Neural progenitor cell (in vitro differentiated cells): Measurements from ENCODE around the gene PTPRK. TPM values are rescaled to one million over a fixed set of nuclear protein-coding genes. Genes with fewer than 3 reads are reported as not detected.

Source experiments
- DNase-seq: peaks from one replicate; pipeline ENCODE4 v3.0.0-alpha.2; 2016; ENCODE audit warnings: low spot score
- H2AFZ ChIP-seq: fragments of 200-600 bp; sonication (generic); replicated peaks from 2 replicates; pipeline ENCODE4 v1.6.1; 2016; ENCODE audit warnings: antibody characterized with exemption
- H3F3A ChIP-seq: fragments of 200-600 bp; sonication (generic); 2 replicates; pipeline ENCODE4 v1.6.1; 2016; ENCODE audit warnings: antibody characterized with exemption, low read depth
- H3K27ac ChIP-seq: fragments of 200-600 bp; sonication (generic); 2 replicates; pipeline ENCODE4 v1.5.1; 2016; ENCODE audit warnings: mild to moderate bottlenecking
- H3K27me3 ChIP-seq: fragments of 200-600 bp; sonication (generic); 2 replicates; pipeline ENCODE4 v1.6.1; 2016; ENCODE audit warnings: mild to moderate bottlenecking, moderate library complexity
- H3K36me3 ChIP-seq: fragments of 200-600 bp; sonication (generic); 2 replicates; pipeline ENCODE4 v1.5.1; 2016
- H3K4me1 ChIP-seq: fragments of 200-600 bp; sonication (generic); 2 replicates; pipeline ENCODE4 v1.6.1; 2016; ENCODE audit warnings: mixed run types
- H3K4me2 ChIP-seq: fragments of 200-600 bp; sonication (generic); 2 replicates; pipeline ENCODE4 v1.6.1; 2016
- H3K4me3 ChIP-seq: fragments of 200-600 bp; sonication (generic); 2 replicates; pipeline ENCODE4 v1.5.1; 2016
- H3K79me2 ChIP-seq: fragments of 200-600 bp; sonication (generic); 2 replicates; pipeline ENCODE4 v1.6.1; 2016; ENCODE audit warnings: low read depth
- H3K9ac ChIP-seq: fragments of 200-600 bp; sonication (generic); 2 replicates; pipeline ENCODE4 v1.6.1; 2016
- H3K9me3 ChIP-seq: fragments of 200-600 bp; sonication (generic); 2 replicates; pipeline ENCODE4 v1.5.1; 2016; ENCODE audit warnings: low read depth
- H4K20me1 ChIP-seq: fragments of 200-600 bp; sonication (generic); 2 replicates; pipeline ENCODE4 v1.6.1; 2016; ENCODE audit warnings: low read depth
- H3K27ac Mint-ChIP-seq: 3 replicates; pipeline ENCODE4 v1.8.0; 2021; ENCODE audit warnings: mixed read lengths
- H3K27me3 Mint-ChIP-seq: 2 replicates; pipeline ENCODE4 v1.8.0; 2022; ENCODE audit warnings: low read depth, mild to moderate bottlenecking, inconsistent platforms, moderate library complexity, mixed read lengths; ENCODE audit not compliant: insufficient read depth
- H3K36me3 Mint-ChIP-seq: 3 replicates; pipeline ENCODE4 v1.8.0; 2021; ENCODE audit warnings: mixed read lengths
- H3K4me1 Mint-ChIP-seq: 3 replicates; pipeline ENCODE4 v1.8.0; 2021; ENCODE audit warnings: mixed read lengths
- H3K4me3 Mint-ChIP-seq: 3 replicates; pipeline ENCODE4 v1.8.0; 2021; ENCODE audit warnings: mild to moderate bottlenecking, moderate library complexity, mixed read lengths
- H3K9me3 Mint-ChIP-seq: 3 replicates; pipeline ENCODE4 v1.8.0; 2020; ENCODE audit warnings: mixed read lengths
- EZH2 ChIP-seq: fragments of 200-600 bp; sonication (generic); IDR thresholded peaks from 2 replicates; pipeline ENCODE4 v1.6.1; 2017; ENCODE audit warnings: antibody characterized with exemption, mild to moderate bottlenecking, moderate library complexity
- EZH2phosphoT487 ChIP-seq: fragments of 200-600 bp; sonication (generic); IDR thresholded peaks from 2 replicates; pipeline ENCODE4 v1.6.1; 2017; ENCODE audit warnings: antibody characterized with exemption
- total RNA-seq: library from RNA; depleted of rRNA; stranded (reverse); fragments of >200 nt; gene quantifications from 2 replicates; pipeline ENCODE4 v1.2.3, GENCODE V29; 2015; ENCODE audit warnings: low replicate concordance
- TF ChIP-seq, protein P1 (sequence below): fragments of 200-600 bp; sonication (generic); IDR thresholded peaks from 2 replicates; pipeline ENCODE4 v1.5.1; 2017; ENCODE audit warnings: antibody characterized with exemption, mild to moderate bottlenecking

PTPRK gene
- total RNA-seq, 1 donor from 2014 or later = 35.0 TPM

DNA sequence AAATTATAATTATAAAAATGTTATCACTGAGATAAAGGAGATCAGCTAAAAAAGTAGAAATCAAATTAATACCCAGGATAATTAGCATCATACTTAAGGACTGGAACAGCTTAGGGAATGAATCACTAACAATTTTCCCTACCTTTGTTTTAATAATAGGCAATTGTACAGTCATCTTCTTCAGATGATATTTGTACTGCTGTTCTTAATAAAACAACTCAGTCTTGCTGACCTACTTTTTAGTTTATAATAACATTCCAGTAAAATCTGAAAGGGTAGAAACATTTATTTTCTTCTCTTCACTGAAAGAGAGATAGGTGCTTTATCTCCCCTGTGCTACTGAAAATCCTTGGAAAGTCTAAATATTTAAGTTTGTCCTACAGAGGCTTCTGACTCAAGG lies 348.3 kb downstream of the PTPRK start:
- H3K27me3 Mint-ChIP-seq = no peaks in the 10 kb centered on the region
- no peaks in the 10 kb centered on the region for H3K79me2 ChIP-seq
- H3K9me3 Mint-ChIP-seq = no peaks in the 10 kb centered on the region
- H3K9me3 ChIP-seq = no peaks in the 10 kb centered on the region
- H3K4me2 ChIP-seq = no peak overlapping the region
- H2AFZ ChIP-seq = no peak overlapping the region
- H3K27ac ChIP-seq = no peak overlapping the region
- no peak overlapping the region for H3K4me3 ChIP-seq
- no peaks in the 10 kb centered on the region for H4K20me1 ChIP-seq
- H3K4me1 ChIP-seq = no peaks in the 10 kb centered on the region
- no peaks in the 10 kb centered on the region for H3F3A ChIP-seq
- TF ChIP-seq, protein P1, sequence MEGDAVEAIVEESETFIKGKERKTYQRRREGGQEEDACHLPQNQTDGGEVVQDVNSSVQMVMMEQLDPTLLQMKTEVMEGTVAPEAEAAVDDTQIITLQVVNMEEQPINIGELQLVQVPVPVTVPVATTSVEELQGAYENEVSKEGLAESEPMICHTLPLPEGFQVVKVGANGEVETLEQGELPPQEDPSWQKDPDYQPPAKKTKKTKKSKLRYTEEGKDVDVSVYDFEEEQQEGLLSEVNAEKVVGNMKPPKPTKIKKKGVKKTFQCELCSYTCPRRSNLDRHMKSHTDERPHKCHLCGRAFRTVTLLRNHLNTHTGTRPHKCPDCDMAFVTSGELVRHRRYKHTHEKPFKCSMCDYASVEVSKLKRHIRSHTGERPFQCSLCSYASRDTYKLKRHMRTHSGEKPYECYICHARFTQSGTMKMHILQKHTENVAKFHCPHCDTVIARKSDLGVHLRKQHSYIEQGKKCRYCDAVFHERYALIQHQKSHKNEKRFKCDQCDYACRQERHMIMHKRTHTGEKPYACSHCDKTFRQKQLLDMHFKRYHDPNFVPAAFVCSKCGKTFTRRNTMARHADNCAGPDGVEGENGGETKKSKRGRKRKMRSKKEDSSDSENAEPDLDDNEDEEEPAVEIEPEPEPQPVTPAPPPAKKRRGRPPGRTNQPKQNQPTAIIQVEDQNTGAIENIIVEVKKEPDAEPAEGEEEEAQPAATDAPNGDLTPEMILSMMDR = no peak
- no peaks in the 10 kb centered on the region for H3K4me1 Mint-ChIP-seq
- H3K4me3 Mint-ChIP-seq = no peak overlapping the region
- H3K27me3 ChIP-seq = no peaks in the 10 kb centered on the region
- no peaks in the 10 kb centered on the region for H3K36me3 Mint-ChIP-seq
- no peak overlapping the region for H3K27ac Mint-ChIP-seq
- no peak for DNase-seq
- H3K36me3 ChIP-seq = no peaks in the 10 kb centered on the region
- H3K9ac ChIP-seq = no peak overlapping the region

DNA sequence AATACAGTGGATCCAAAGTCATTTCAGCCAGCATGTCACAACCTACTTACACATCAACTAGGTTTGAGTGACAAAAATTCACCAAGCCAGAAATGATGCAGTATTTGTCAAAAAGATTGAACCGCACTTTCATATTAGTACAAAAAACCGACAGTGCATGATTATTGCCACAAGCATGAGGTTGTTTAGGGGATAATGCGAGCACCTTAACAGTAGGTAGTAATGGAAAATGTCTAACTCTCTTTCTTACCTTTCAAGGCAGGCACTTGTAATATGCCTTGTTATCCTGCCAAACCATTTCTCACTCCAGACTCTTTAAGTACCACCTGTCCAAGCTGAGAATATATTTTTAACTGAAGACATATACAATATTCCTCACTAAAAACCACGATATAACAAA lies 349.2 kb downstream of the PTPRK start:
- no peak overlapping the region for H3K4me3 Mint-ChIP-seq
- Histone ChIP-seq H3K27ac (no peak overlapping the region), H3K4me2 (no peak overlapping the region), H3F3A (no peaks in the 10 kb centered on the region), H4K20me1 (no peaks in the 10 kb centered on the region), H3K9ac (no peak overlapping the region), H3K79me2 (no peaks in the 10 kb centered on the region), H3K9me3 (no peaks in the 10 kb centered on the region), H3K4me3 (no peak overlapping the region), H3K4me1 (no peaks in the 10 kb centered on the region), H3K27me3 (no peaks in the 10 kb centered on the region), H2AFZ (no peak overlapping the region), H3K36me3 (no peaks in the 10 kb centered on the region)
- H3K9me3 Mint-ChIP-seq = no peaks in the 10 kb centered on the region
- no peak for DNase-seq
- no peaks in the 10 kb centered on the region for H3K36me3 Mint-ChIP-seq
- TF ChIP-seq EZH2 = no peak
- no peaks in the 10 kb centered on the region for H3K27me3 Mint-ChIP-seq
- no peak overlapping the region for H3K27ac Mint-ChIP-seq
- H3K4me1 Mint-ChIP-seq = no peaks in the 10 kb centered on the region

DNA sequence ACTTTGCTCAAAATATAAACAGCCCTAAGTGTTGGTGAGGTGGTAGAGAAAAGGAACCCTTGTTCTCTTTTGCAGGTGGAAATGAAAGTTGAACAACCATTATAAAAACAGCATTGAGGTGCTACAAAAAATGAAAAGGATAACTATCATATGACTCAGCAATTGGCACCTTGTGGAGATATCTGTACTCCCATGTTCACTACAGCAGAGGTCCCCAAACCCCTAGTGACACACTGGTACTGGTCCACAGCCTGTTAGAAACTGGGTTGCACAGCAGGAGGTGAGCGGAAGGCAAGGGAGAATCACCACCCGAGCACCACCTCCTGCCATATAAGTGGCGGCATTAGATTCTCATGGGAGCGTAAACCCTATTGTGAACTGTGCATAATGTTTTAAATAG lies 352.2 kb downstream of the PTPRK start:
- Histone ChIP-seq H3K4me2 (no peak overlapping the region), H3K27me3 (no peaks in the 10 kb centered on the region), H3F3A (no peaks in the 10 kb centered on the region), H3K9me3 (no peaks in the 10 kb centered on the region), H4K20me1 (no peaks in the 10 kb centered on the region), H3K79me2 (no peaks in the 10 kb centered on the region), H3K36me3 (no peaks in the 10 kb centered on the region), H3K4me1 (no peaks in the 10 kb centered on the region), H2AFZ (no peak overlapping the region), H3K4me3 (no peak overlapping the region), H3K27ac (no peak overlapping the region), H3K9ac (no peak overlapping the region)
- Mint-ChIP-seq H3K27ac (no peak overlapping the region), H3K4me1 (no peaks in the 10 kb centered on the region), H3K4me3 (no peak overlapping the region), H3K27me3 (no peaks in the 10 kb centered on the region), H3K36me3 (no peaks in the 10 kb centered on the region), H3K9me3 (no peaks in the 10 kb centered on the region)
- TF ChIP-seq EZH2phosphoT487 (no peak), EZH2 (no peak)
- TF ChIP-seq, protein P1 = no peak
- DNase-seq = no peak

DNA sequence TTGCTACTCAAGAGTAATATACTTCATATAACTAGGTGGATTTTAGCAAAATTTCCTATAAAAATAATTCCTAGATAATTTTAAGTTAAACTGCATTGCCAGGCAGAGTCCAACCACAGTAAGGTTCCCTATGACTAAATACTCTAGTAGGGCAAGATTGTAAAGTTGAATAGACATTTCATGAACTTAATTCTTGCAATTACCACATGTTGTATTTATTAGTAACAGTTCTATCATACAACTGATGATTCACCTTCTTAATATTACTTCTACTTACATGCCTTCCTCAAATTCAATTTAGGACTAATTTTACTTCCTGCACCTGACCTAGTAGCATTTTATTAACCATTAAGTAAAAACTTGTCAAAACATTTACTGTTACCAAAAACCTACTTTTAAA lies 352.8 kb downstream of the PTPRK start:
- Histone ChIP-seq H3F3A (no peaks in the 10 kb centered on the region), H3K4me2 (no peak overlapping the region), H2AFZ (no peak overlapping the region), H3K9me3 (no peaks in the 10 kb centered on the region), H4K20me1 (no peaks in the 10 kb centered on the region), H3K27ac (no peak overlapping the region), H3K9ac (no peak overlapping the region), H3K4me3 (no peak overlapping the region), H3K36me3 (no peaks in the 10 kb centered on the region), H3K4me1 (no peaks in the 10 kb centered on the region), H3K27me3 (no peaks in the 10 kb centered on the region), H3K79me2 (no peaks in the 10 kb centered on the region)
- Mint-ChIP-seq H3K4me3 (no peak overlapping the region), H3K36me3 (no peaks in the 10 kb centered on the region), H3K27me3 (no peaks in the 10 kb centered on the region), H3K4me1 (no peaks in the 10 kb centered on the region), H3K27ac (no peak overlapping the region), H3K9me3 (no peaks in the 10 kb centered on the region)
- TF ChIP-seq, protein P1 = no peak
- no peak for TF ChIP-seq EZH2phosphoT487
- no peak for TF ChIP-seq EZH2
- DNase-seq = no peak
